Right forelimb (tissue), 1 donor: ENCODE measurements around the gene MCRIP1.
A peak's percentile ranks its signal among the peaks of the same experiment; 100 is the strongest.

Source experiments
- DNase-seq: peaks from one replicate; pipeline ENCODE4 v3.0.0-alpha.2; 2018

MCRIP1 gene

DNA sequence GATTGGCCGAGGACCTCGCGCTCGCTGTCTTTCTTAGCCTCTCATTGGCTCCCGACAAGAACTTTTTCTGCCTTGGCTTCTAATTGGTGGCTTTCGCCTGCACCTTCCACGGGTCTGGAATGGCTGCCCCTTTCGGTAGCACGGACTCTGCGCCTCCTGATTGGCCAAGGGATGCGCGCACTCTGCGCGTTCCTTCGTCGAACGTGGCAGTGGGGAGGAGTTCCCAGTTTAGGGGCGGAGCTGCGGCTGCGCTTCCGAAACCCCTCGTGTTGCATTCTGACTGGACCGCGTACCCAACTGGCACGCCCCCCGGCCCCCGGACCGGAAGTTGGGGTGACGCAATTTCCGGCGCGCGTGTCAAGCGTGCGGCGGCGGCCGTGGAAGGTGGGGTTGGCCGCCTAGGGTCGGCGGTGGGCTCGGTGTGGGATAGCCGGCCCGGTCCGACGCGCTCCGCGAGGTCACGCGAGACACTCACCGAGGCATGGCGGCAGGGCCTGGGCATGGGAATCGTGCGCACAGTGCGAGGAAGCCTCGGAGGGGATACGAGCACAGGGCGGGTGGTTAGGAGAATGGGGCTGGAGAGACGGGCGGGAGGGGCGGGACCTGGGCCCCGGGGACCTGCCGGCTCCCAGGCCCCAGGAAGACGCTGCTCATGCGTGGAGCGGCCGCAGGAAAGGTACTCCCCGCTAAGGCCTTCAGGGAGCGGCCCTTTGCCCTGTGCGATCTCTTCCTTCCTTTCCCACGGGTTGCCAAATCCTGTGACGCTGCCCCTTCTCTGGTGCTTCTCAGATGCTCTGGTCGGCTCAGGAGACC lies 27.9 kb upstream of the MCRIP1 start:
- peak; percentile 100 for DNase-seq

DNA sequence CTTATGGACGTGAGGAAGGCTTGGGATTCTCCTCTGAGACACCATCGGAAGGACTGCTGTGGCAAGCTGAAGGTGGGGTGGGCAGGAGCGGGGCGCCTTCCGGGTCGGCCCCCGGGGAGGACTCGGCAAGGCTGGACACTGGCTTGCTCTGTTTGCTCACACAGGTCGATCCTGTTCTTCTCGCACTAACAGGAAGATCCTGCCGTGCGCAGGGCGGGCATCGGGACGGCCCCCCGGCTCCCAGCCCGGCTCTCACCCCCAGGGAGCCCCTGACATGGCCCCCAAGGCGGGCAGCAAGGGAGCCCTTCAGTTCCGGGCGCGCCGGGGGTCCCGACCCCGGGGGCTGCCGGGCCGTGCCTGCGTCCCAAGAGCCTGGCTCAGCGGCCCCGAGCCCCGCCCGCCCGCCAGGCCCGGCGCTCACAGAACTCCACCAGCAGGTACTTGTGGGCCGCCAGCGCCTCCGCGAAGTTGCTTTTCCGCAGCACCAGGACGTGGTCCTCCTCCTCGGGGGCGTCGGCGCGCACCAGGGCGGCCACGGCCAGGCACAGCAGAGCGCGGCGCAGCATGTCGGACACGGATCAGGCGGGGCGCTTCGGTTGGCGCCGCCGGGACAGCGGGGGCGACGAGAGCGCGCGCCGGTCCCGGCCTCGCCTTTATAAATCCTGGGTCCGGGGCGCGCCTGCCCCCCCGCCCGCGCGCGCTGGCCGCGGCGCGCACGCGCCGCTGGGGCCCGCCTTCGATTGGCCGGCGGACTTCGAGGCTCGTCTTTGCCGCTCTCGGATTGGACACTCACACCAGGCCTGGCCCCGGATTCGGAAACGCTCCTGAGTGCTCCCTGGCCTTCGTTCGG lies 27.0 kb upstream of the MCRIP1 start, which contains the start of gene P4HB:
TSS of gene P4HB (minus strand) at position 630 of the 850 bp plus-strand sequence. CDS start at position 566, 64 bp downstream.
- peak; percentile 98 for DNase-seq

DNA sequence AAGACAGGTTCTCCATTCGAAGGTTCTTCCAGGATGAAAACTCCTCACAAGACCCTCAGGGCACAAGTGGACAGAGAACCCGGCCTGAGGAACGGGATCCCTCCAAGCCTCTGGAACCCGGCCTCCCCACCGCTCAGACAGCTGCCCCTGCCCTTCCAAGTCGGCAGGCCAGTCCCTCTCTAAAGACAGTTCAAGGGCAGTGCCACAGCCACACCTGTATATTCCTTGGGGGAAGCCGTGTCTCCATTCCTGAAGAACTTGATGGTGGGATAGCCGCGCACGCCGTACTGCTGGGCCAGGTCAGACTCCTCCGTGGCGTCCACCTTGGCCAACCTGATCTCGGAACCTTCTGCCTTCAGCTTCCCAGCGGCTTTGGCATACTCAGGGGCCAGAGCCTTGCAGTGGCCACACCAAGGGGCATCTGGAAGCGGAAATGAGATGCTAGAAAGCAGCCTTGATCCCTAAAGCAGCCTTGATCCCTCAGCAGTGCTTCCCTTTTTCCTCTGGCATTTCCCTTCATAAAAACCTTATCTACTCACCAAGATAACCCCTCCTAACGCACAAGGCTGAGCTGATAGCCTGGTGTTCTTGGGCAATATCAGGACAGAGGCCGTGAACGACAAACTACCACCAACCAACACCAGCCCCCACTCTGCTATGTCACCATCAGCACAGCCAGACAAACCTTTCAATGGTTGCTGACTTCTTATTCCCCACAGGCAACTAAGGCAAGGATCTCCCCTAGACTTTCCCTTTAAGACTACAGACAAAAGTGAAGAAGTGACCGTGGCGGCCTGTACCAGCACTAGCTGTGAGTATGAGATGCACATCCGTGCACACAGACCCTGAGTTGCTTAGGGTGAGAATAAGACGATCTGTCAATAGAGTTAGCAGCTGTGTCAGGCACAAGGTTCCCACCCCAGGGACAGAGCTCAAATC lies 26.1 kb upstream of the MCRIP1 start:
- DNase-seq: peak; percentile 38

DNA sequence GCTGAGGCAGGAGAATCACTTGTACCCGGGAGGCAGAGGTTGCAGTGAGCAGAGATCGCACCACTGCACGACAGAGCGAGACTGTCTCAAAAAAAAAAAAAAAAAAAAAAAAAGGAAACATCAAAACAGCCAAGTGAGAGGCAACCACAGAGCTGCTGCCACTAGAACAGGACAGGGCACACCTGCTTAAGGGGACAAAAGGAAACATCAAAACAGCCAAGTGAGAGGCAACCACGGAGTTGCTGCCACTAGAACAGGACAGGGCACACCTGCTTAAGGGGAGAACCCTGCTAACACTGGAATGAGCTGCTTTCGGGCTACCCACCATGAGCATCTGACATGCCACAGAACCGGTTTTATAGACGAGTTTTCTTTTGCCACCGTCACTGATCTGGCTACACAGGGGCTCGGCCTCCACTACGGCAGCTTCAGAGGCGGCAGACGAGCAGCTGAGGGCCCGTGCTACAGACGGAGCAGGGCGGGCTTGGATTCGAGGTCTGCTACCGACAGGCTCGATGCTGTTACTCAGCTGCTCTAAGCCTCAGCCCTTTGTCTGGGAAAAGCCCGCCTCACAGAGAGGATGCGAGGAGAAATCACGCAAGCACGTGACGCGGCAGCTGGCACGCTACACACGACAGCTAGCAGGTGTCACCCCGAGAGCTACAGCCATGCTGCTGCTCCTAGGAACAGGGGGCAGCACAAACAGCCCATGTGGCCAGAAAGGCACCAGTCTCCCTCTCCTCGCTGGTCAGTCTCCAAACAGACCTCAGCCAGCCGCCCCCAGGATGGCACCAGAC lies 25.3 kb upstream of the MCRIP1 start:
- peak; percentile 13 for DNase-seq

DNA sequence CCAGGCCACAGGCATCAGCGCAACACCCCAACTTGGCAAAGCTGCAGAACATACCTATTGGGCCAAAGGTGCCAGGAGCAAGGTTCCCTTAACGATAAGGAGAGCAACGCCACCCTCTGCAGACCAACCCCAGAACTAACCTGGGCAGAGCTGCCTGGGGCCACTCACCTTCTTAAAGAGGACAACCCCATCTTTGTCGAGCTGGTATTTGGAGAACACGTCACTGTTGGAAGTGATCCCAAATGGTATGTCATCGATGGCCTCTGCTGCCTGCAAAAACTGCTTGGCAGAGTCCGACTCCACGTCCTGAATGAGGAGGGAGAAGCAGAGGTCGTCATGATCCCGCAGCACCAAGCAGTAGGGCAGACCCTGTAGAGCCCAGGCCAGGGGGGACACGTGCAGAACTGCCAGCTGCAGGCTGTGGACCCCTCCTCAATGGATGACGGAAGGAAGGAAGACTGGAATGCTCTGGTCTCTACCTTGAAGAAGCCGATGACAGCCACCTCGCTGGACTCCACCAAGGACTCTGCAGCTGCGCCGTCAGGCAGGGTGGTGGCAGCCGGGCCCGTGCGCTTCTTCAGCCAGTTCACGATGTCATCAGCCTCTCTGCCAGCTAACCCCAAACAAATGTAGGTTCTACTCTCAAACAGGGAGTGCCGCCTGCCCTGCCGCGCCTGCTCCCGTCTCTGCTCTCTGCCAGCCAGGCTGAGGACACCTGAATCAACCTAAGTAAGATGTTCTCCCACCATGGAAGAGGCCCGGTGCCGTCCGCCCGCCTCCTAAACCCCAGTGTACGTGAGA lies 22.1 kb upstream of the MCRIP1 start:
- DNase-seq: no peak

DNA sequence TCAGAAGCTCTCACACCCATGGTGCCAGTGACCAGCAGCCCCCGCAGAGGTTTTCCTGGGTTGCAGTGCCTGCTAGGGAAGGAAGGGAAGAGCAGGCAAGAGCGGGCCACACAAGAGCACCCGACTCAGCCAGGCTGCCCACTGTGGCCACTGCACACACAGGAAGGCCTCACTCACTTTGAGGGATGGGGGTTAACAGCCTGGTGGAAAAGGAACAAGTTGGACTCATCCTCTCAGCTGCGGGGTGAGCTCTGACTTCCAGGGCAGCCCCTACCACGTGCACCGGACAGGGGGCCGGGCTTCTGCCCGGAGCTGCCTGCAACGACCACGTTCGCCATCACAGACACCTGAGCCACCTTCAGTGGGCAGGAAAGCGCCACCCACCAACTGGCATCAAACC lies 19.1 kb upstream of the MCRIP1 start:
- no peak for DNase-seq

DNA sequence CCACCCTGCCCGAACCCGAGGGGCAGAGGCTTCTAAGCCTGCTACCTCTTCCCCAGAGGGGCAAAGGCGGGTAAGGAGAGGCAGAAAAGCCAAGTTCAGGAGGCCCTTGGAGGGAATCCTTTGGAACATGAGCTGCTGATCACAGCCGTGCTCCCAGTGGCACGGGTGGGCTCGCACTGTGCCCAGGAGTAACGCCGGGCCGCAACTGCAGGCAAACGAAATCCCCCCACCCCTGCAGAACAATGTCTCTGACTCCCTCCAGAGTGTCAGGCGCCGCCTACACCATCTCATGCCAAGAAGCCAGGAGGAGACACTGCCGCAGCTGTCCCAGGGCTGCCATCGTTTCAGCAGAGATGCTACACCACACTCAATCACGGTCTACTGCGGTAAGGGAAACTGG lies 18.3 kb upstream of the MCRIP1 start:
- no peak for DNase-seq

DNA sequence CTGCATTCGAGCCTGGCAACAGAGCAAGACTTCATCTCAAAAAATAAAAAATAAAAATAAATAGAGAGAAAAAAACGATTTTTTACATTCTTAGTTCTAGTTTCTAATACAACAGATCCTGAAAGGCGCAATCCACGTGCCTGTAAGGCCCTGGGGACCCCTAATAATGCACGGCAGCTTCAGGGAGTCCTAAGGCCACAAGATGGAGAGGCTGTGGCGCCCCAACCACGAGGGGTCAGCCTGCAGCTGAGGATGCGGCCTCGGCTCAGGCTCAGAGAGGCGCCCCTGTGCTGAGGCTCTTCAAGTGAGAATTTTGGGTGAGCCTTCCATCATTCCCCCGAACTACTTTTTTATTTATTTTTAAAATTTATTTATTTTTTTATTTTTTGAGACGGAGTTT lies 16.4 kb upstream of the MCRIP1 start:
- DNase-seq: no peak

DNA sequence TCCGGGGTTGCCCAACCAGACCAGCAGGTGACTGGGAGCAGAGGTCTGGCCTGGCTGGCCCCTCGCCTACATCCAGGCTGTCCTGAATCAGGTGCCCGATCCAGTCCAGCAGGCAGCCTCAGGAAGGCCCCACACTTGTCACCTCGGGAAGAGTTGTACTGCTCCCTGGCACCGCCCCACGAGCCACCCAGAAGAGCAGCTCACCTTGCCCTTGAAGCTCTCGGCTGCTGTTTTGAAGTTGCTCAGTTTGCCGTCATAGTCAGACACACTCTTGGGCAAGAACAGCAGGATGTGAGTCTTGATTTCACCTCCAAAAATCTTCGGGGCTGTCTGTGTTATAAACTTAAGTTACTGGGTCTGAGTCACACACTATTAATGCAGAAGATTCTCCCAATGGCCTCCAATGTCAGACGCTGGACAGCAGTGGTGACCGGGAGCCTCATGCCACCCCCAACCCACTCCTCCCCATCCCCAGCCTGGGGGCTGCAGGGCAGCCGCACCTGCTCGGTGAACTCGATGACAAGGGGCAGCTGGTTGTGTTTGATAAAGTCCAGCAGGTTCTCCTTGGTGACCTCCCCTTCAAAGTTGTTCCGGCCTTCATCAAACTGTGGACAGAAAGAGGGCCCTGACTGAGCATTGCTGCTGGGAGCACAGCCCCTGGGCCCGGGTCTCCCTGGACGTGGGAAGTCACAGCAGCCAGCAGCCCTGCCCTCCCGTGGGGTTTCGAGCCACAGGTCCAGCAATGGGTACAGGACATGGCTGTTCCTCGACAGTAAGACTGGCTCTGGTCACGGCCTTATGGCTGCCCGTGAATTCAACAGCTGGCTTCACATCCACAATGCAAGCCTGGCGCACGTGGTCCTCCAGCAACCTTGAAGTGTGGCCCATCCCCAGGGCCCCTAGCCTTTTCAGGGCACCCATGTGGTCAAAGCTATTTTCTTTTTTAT lies 13.9 kb upstream of the MCRIP1 start:
- no peak for DNase-seq

DNA sequence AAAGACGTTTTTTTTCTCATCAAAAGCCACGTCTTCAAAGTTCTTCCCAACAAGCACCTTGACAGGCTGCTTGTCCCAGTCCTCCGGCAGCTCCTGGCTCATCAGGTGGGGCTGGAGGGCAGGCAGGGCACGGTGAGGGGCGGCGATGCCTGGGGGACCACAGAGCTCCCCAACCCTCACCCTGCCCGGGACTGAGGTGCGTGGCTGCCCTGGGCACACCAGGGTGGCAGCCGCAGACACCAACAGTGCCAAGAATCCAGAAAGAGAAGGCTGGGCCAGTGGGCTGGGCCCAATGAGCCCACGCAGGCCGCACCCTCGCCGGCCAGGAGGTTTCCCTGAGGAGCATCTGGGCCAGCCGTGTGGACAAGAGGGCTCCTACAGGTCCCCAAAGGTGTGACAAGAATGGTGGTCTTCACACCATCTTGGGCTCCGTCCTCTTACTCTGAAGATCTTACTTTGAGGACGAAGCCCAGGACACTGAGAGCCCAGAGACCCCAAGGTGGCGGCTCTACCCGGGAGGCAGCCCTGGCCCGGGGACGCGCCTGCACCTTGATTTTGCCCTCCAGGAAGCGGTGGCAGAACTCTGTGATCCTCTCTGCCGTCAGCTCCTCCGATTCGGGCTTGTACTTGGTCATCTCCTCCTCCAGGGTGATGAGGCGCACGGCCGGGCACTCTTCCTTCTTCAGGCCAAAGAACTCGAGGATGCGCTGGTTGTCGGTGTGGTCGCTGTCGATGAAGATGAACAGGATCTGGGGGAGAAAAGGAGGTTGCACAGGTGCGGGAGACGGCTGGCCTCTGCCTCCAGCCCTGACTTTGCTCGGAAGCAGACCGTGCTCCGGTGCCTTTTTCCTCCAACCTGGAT lies 13.0 kb upstream of the MCRIP1 start:
- no peak for DNase-seq

DNA sequence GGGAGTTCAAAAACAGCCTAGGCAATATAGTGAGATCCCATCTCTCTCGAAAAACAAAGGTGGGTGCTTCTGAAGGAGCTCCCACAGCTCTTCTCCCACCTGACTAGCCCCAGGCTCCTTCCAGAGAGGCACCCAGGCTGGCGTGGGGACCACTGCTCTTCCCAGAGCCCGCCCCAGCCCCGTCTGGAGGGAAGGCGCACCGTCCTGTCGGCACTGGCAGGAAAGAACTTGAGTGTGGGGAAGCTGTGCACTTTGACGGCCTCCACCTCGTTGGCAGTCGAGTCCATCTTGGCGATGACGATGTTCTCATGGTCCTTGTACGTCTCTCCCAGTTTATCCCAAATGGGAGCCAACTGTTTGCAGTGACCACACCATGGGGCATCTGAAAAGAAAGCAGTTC lies 12.3 kb upstream of the MCRIP1 start:
- DNase-seq: no peak

DNA sequence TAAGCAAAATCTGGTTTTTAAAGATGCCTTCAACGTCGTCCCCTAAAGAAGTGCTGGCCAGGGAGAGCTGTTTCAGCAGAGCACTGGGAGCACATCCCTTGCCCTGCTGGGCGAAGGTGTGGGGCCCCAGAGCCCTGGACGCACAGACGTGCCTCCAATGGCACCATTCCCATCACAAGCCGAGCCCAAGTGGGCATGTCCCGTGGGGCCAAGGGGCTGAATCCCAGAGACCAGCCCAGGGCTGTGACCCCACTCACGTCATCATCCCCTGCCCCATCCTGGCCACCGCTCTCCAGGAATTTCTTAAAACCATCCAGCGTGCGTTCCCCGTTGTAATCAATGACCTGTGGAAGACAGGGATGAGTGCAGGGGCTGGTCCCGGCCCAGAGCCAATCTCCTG lies 11.8 kb upstream of the MCRIP1 start:
- DNase-seq: no peak

DNA sequence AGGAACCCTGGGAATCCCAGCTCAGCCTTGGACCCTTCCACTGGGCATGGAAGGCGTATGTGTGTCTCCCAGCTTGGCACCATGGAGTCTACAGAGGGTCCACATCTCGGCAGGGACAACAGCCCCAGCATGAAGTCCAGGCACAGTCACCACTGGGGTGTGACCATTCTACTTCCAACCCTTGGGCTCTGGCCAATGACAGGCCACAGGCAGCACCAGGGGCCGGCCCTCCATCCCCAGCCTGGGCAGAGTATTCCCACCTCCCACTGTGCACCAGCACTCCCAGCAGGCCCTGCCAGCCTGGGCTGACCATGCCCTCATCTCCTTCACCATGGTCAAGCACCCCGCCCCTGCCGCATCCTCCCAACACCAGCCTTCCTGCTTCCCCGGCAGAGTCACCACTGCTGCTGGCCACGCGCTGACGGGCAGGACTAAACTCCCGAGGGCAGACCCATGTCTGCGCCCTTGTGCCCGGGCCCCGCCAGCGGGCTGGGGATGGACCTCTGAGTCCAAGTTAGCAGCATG lies 11.3 kb upstream of the MCRIP1 start:
- DNase-seq: no peak

DNA sequence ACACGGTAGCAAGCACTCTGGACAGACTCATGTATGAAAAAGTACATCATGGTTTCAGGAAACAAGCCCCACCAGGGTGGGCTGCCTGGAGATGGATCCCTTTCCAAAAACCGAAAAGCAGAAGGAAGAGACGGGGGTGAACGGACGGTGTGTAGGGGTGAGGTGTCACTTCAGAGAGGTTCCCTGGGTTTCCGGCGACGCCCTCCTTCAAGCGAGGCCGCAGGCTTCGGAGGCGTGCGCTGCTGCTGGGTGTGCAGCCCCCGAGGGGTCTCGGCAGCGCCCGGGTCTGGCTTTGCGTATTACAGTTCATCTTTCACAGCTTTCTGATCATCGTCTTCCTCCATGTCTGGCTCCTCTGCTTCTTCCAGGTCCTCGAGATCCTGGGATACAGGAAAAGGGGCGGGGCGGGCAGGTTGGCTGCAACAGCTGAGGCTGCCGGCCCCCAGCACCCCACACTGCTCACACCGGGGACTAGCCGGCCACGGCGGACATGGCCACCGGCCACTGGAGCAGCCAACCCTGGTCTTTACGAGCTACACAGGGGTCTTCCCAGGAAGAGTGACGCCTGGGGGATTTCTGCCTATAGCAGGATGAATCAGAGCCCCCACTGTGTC lies 10.7 kb upstream of the MCRIP1 start:
- DNase-seq: no peak

DNA sequence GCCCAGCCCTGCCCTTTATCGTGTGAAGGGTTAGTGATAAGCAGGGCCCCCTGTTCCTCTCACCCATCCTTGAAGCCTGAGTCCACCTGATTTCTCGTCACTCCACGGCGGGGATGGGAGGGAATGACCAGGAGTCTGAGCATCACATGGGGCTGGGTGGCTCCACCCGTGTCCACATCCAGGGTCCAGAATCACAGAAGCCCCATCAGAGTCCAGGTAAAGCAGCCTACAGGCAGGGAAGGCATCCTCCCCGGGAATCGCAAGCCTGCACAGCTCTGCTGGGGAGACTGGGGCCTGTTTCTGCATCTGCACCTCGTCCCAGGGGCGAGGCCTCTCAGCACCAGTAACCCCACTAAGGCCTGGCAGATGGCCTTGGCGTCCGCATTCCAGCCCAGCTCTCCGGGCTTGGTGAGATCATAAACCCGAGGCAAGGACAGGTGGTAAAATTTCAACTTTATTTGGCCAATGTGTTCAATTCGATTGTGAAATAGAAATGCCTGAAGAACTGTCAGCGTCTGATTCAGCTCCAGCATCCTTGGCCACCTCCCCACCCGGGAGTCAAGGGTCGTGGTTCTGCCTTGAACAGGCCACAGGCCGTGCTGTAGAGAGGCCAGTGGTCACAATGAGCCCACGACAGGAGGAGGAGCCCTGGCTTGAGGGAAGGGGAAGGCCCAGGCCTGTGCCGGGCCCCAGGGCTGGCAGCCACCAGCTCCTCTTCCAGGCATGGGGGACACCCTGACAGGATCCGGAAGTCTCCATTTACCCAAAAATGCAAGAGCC lies 9.8 kb upstream of the MCRIP1 start:
- no peak for DNase-seq

DNA sequence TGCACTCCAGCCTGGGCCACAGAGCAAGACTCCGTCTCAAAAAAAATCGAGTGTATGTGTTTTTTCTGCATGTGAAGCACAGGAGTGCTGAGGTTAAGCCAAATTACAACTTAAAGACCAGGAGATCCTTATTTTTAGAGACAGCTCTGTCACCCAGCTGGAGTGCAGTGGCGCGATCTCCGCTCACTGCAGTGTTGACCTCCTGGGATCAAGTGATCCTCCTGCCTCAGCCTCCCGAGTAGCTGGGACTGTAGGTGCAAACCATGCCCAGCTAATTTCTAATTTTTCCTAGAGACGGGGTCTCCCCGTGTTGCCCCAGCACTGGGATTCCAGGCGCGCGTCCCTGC lies 9.3 kb upstream of the MCRIP1 start:
- DNase-seq: no peak

DNA sequence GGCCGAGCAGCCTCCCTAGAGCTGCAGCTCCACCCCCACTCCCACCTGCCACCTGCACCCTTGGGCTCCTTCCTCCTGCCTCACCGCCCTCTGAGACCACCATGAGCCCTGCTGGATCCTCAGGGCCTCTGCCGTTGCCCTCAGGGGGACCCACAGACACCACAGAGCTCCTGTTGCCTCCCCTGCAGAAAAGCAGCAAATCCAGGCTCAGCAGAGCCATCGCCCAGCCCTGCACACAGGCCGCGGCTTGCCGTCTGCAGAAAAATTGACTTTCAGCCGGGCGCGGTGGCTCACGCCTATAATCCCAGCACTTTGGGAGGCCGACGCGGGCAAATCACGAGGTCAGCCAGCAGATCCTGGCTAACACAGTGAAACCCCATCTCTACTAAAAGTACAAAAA lies 8.8 kb upstream of the MCRIP1 start:
- DNase-seq: no peak
